H9 (cell line): ENCODE data around the gene LIMS2. TPM values are rescaled to one million over a fixed set of nuclear protein-coding genes. Genes with fewer than 3 reads are reported as not detected.

Experiments used
- DNase-seq: peaks from one replicate; pipeline ENCODE4 v3.0.0-alpha.2; 2017
- H2AFZ ChIP-seq: one replicate; pipeline ENCODE4 v1.6.1; 2013; ENCODE audit warnings: mild to moderate bottlenecking, low read length, control low read depth, moderate library complexity
- H2AK5ac ChIP-seq: 2 replicates; pipeline ENCODE4 v1.6.1; 2013; ENCODE audit warnings: low read length, control low read depth, mixed read lengths; ENCODE audit not compliant: insufficient read length
- H2BK120ac ChIP-seq: one replicate; pipeline ENCODE4 v1.6.1; 2013; ENCODE audit warnings: low read depth, mild to moderate bottlenecking, low read length, control low read depth, inconsistent platforms; ENCODE audit not compliant: poor library complexity, severe bottlenecking
- H2BK12ac ChIP-seq: 2 replicates; pipeline ENCODE4 v1.6.1; 2013; ENCODE audit warnings: low read length, control low read depth, mixed read lengths, low read depth; ENCODE audit not compliant: insufficient read length
- H2BK15ac ChIP-seq: 2 replicates; pipeline ENCODE4 v1.6.1; 2013; ENCODE audit warnings: low read depth, low read length, control low read depth
- H2BK20ac ChIP-seq: one replicate; pipeline ENCODE4 v1.6.1; 2013; ENCODE audit warnings: low read depth, mild to moderate bottlenecking, low read length, control low read depth, inconsistent platforms; ENCODE audit not compliant: poor library complexity, severe bottlenecking
- H2BK5ac ChIP-seq: 2 replicates; pipeline ENCODE4 v1.6.1; 2013; ENCODE audit warnings: low read length, control low read depth, mixed read lengths; ENCODE audit not compliant: insufficient read length
- H3K14ac ChIP-seq: 2 replicates; pipeline ENCODE4 v1.6.1; 2013; ENCODE audit warnings: low read length, control low read depth; ENCODE audit not compliant: insufficient read depth
- H3K18ac ChIP-seq: 2 replicates; pipeline ENCODE4 v1.6.1; 2013; ENCODE audit warnings: low read depth, mild to moderate bottlenecking, mixed read lengths, low read length, control low read depth; ENCODE audit not compliant: insufficient read length
- H3K23ac ChIP-seq: 2 replicates; pipeline ENCODE4 v1.6.1; 2013; ENCODE audit warnings: low read length, control low read depth, mixed read lengths, low read depth; ENCODE audit not compliant: insufficient read length
- H3K23me2 ChIP-seq: 2 replicates; pipeline ENCODE4 v1.6.1; 2013; ENCODE audit warnings: low read depth, mild to moderate bottlenecking, mixed read lengths, low read length, control low read depth; ENCODE audit not compliant: insufficient read length, poor library complexity, severe bottlenecking
- H3K27ac ChIP-seq: 2 replicates; pipeline ENCODE4 v1.5.1; 2013; ENCODE audit warnings: low read length, control low read depth, mixed read lengths, low read depth; ENCODE audit not compliant: insufficient read length
- H3K27me3 ChIP-seq: 2 replicates; pipeline ENCODE4 v1.6.1; 2013; ENCODE audit warnings: low read length, control low read depth, inconsistent platforms; ENCODE audit not compliant: insufficient read depth
- H3K4ac ChIP-seq: 2 replicates; pipeline ENCODE4 v1.6.1; 2013; ENCODE audit warnings: low read depth, mild to moderate bottlenecking, control low read depth, inconsistent platforms, low read length, moderate library complexity
- H3K4me1 ChIP-seq: 2 replicates; pipeline ENCODE4 v1.6.1; 2013; ENCODE audit warnings: low read length, control low read depth, inconsistent platforms; ENCODE audit not compliant: insufficient read depth
- H3K4me2 ChIP-seq: 2 replicates; pipeline ENCODE4 v1.6.1; 2013; ENCODE audit warnings: low read length, control low read depth, mixed read lengths; ENCODE audit not compliant: insufficient read length, insufficient read depth
- H3K56ac ChIP-seq: 2 replicates; pipeline ENCODE4 v1.6.1; 2013; ENCODE audit warnings: low read depth, mild to moderate bottlenecking, mixed read lengths, low read length, control low read depth; ENCODE audit not compliant: insufficient read length
- H3K79me1 ChIP-seq: 2 replicates; pipeline ENCODE4 v1.6.1; 2013; ENCODE audit warnings: low read depth, mild to moderate bottlenecking, moderate library complexity, low read length, control low read depth, inconsistent platforms; ENCODE audit not compliant: insufficient read depth, poor library complexity, severe bottlenecking
- H3K79me2 ChIP-seq: 2 replicates; pipeline ENCODE4 v1.6.1; 2013; ENCODE audit warnings: low read length, control low read depth, inconsistent platforms; ENCODE audit not compliant: insufficient read depth
- H3K9ac ChIP-seq: 2 replicates; pipeline ENCODE4 v1.6.1; 2013; ENCODE audit warnings: low read length, control low read depth, mixed read lengths; ENCODE audit not compliant: insufficient read length; ENCODE audit errors: extremely low read depth
- H3K9me3 ChIP-seq: one replicate; pipeline ENCODE4 v1.6.1; 2013; ENCODE audit warnings: low read depth, low read length, inconsistent platforms; ENCODE audit not compliant: control insufficient read depth
- H3T11ph ChIP-seq: one replicate; pipeline ENCODE4 v1.6.1; 2013; ENCODE audit warnings: mild to moderate bottlenecking, low read length, control low read depth, inconsistent platforms
- H4K20me1 ChIP-seq: one replicate; pipeline ENCODE4 v1.6.1; 2013; ENCODE audit not compliant: control insufficient read depth, insufficient read length, insufficient read depth
- H4K5ac ChIP-seq: 2 replicates; pipeline ENCODE4 v1.6.1; 2013; ENCODE audit warnings: low read depth, mild to moderate bottlenecking, mixed read lengths, low read length, control low read depth; ENCODE audit not compliant: insufficient read length
- H4K8ac ChIP-seq: replicated peaks from 2 replicates; pipeline ENCODE4 v1.6.1; 2013; ENCODE audit warnings: low read length, control low read depth, mixed read lengths, low read depth; ENCODE audit not compliant: insufficient read length
- H4K91ac ChIP-seq: 2 replicates; pipeline ENCODE4 v1.6.1; 2013; ENCODE audit warnings: low read depth, mild to moderate bottlenecking, moderate library complexity, mixed read lengths, low read length, control low read depth; ENCODE audit not compliant: insufficient read length
- H3K27ac Mint-ChIP-seq, 3 experiments: 2 replicates in 2 of 3; 3 replicates in 1 of 3; pipeline ENCODE4 v1.8.0; 2020 to 2021; ENCODE audit warnings: mixed read lengths in 3 of 3, mild to moderate bottlenecking in 1 of 3, moderate library complexity in 1 of 3
- H3K27me3 Mint-ChIP-seq: 2 replicates; pipeline ENCODE4 v1.8.0; 2021; ENCODE audit warnings: low read depth, mild to moderate bottlenecking, moderate library complexity, mixed read lengths
- H3K36me3 Mint-ChIP-seq, 3 experiments: 2 replicates in 2 of 3; 3 replicates in 1 of 3; pipeline ENCODE4 v1.8.0; 2020 to 2021; ENCODE audit warnings: low read depth in 3 of 3, mixed read lengths in 3 of 3; ENCODE audit not compliant: insufficient read depth in 1 of 3
- H3K4me1 Mint-ChIP-seq, 2 experiments: 2 replicates each; pipeline ENCODE4 v1.8.0; 2020; ENCODE audit warnings: mixed read lengths in 2 of 2
- H3K4me3 Mint-ChIP-seq, 2 experiments: 2 replicates in 1 of 2; 3 replicates in 1 of 2; pipeline ENCODE4 v1.8.0; 2020 to 2021; ENCODE audit warnings: mild to moderate bottlenecking in 2 of 2, mixed read lengths in 2 of 2, moderate library complexity in 1 of 2
- H3K9me3 Mint-ChIP-seq, 2 experiments: 2 replicates in 1 of 2; 3 replicates in 1 of 2; pipeline ENCODE4 v1.8.0; 2020; ENCODE audit warnings: mild to moderate bottlenecking in 2 of 2, mixed read lengths in 2 of 2, moderate library complexity in 1 of 2
- CTCF ChIP-seq: fragments of 200-600 bp; sonication (generic); conservative IDR thresholded peaks from 3 replicates; pipeline ENCODE4 v1.8.0; 2021; ENCODE audit warnings: antibody characterized with exemption, mild to moderate bottlenecking
- WGBS: extraction: QIAGEN DNeasy Blood & Tissue Kit; methylation state at CpG from one replicate; pipeline ENCODE4 v1.1.7; 2013; ENCODE audit warnings: missing lambda C conversion rate, low lambda C conversion rate, mixed read lengths; ENCODE audit not compliant: insufficient read length; ENCODE audit errors: extremely low coverage; 5-methylcytosine and 5-hydroxymethylcytosine counted together
- total RNA-seq: library from RNA; stranded (reverse); gene quantifications from 2 replicates; pipeline ENCODE4 v1.2.1, GENCODE V29; 2021

LIMS2 gene
- total RNA-seq, 1 experiment from 2014 or later, result 5.9 TPM

- no peak for DNase-seq
- no peak overlapping the region for H3K27ac Mint-ChIP-seq
Observed at GRCh38 chr2:127634066-127634617, 41.2 kb downstream of the LIMS2 start.

More at GRCh38 chr2:127634066-127634617, 41.2 kb downstream of the LIMS2 start:
- no peaks in the 10 kb centered on the region for H3K27me3 ChIP-seq
- no peak overlapping the region for H2AFZ ChIP-seq
- no peak overlapping the region for H3T11ph ChIP-seq
- no peak overlapping the region for H2BK12ac ChIP-seq
- no peaks in the 10 kb centered on the region for H3K23me2 ChIP-seq
- no peak overlapping the region for H3K23ac ChIP-seq
- H4K8ac ChIP-seq, result no peak overlapping the region
- no peak overlapping the region for H2BK5ac ChIP-seq
- no peaks in the 10 kb centered on the region for H4K20me1 ChIP-seq
- no peaks in the 10 kb centered on the region for H3K9me3 ChIP-seq
- Mint-ChIP-seq H3K4me1 (peaks cover 8% of the 10 kb centered on the region in 2 experiments), H3K9me3 (no peaks in the 10 kb centered on the region), H3K27me3 (no peaks in the 10 kb centered on the region), H3K4me3 (no peak overlapping the region), H3K36me3 (no peaks in the 10 kb centered on the region)
- no peak overlapping the region for H3K56ac ChIP-seq
- H4K5ac ChIP-seq, result no peak overlapping the region
- H4K91ac ChIP-seq, result no peak overlapping the region
- H2BK120ac ChIP-seq, result no peak overlapping the region
- no peak for TF ChIP-seq CTCF
- H3K4ac ChIP-seq, result no peak overlapping the region
- no peak overlapping the region for H3K27ac ChIP-seq
- no peaks in the 10 kb centered on the region; the same call in 1 of the 2 replicates for H3K4me1 ChIP-seq
- no peak overlapping the region for H2BK20ac ChIP-seq
- H3K9ac ChIP-seq, result no peak overlapping the region
- no peak overlapping the region for H2BK15ac ChIP-seq
- WGBS, result no CpG with 5 or more reads among the region's 16 CpGs
- H3K14ac ChIP-seq, result no peak overlapping the region; the same call in 1 of the 2 replicates
- no peaks in the 10 kb centered on the region for H3K79me2 ChIP-seq
- no peak overlapping the region for H2AK5ac ChIP-seq
- H3K18ac ChIP-seq, result no peak overlapping the region
- no peaks in the 10 kb centered on the region for H3K79me1 ChIP-seq
- H3K4me2 ChIP-seq, result no peak overlapping the region
